Stimulated activated CD4-positive, alpha-beta T cell treated with anti-CD3 and anti-CD28 coated beads, Interleukin-4, amount 100 ng/mL, for 48 hours (primary cell): ENCODE results near the gene ZC3H4.

ENCODE experiments used
- DNase-seq, 2 donors: peaks; one replicate each; pipeline ENCODE4 v3.0.0-alpha.2; 2020; ENCODE audit warnings: low read depth in 2 of 2

The ZC3H4 gene

GRCh38 chr19:47020992-47021496 lies 92.5 kb downstream of the ZC3H4 start:
- DNase-seq = no peak

GRCh38 chr19:47020132-47020805 lies 93.3 kb downstream of the ZC3H4 start:
- no peak for DNase-seq

GRCh38 chr19:47019431-47020041 lies 94.0 kb downstream of the ZC3H4 start, which contains the start of gene NPAS1:
Gene NPAS1 (plus strand): TSS chr19:47019837. CDS start chr19:47021048, 1,211 bp downstream.
- no peak for DNase-seq

- DNase-seq = no peak
These were observed 94.7 kb downstream of the ZC3H4 start for GRCh38 chr19:47018923-47019322.
